ENCODE results near the gene OSTN.

OSTN gene

DNA sequence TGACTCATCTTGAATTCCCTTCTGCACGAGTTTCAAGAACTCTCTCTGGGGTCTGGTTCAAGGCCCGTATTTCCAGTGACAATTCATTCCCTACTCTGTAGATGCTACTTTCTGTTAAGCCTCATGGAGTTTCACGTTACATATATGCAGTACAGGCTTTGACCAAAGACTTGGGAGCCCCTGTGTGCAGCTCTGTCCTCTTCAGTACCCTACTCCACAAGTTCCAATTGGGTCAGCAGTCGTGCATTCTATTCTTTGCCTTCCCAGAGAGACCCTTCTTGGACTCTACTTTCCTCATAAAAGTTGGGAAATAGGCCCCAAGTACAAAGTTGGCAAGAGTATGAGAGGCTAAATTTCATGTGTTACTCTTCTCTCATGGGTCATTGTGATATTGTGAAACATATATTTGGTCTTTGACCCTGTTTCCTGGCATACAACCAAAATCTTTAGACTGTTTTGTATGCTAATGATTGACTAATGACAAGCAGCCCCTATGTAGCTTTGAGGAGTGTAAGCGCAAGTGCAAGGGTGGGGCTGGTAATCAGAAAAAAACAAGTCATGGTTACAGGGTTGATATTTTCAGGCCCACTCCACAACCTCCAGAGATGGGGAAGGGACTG is 115.2 kb downstream of the OSTN start:
- DNase-seq (ENCODE audit: low read depth) = no peak
